ENCODE results near the gene CACNA2D3. TPM values are rescaled to one million over a fixed set of nuclear protein-coding genes. Genes with fewer than 3 reads are reported as not detected.

CACNA2D3 gene
- total RNA-seq, 2 donors from 2014 or later = 0.97 TPM; not detected in 1

DNA sequence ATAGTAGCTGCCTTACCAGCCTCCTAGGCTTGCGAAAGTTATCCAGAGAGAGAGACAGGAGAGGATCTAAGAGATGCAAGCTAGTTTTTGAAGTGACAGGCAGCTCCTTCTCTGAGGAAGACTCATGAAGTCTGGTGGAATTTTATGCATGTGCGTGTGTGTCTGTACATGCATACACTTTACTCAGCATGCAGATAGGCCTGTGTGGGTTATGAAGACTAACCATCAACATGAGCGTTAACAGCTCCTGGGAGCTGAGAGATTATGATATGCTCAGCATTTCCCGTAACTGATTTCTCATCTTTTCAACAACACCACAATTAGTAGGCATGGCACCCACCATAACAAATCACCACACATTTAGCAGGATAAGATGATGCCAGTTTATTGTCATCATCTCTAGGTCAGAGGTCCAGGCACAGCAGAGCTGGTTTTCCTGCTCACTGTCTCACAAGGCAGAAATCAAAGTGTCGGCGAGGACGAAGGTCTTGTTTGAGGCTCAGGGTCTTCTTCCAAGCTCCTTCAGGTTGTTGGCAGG, 239.5 kb downstream of the CACNA2D3 start:
- Histone ChIP-seq H3K9me3 (ENCODE audit: control insufficient read depth, low read length) (no peaks in the 10 kb centered on the region), H3K9ac (ENCODE audit: extremely low read depth, low read length, poor library complexity, severe bottlenecking) (no peak overlapping the region), H3K27me3 (ENCODE audit: control insufficient read depth, insufficient read depth, low read length, poor library complexity, severe bottlenecking) (no peaks in the 10 kb centered on the region), H3K36me3 (ENCODE audit: control insufficient read depth, insufficient read depth, low read length) (no peaks in the 10 kb centered on the region), H3K4me3 (ENCODE audit: low read length) (no peak overlapping the region), H3K4me1 (ENCODE audit: control insufficient read depth, insufficient read depth, low read length) (no peaks in the 10 kb centered on the region), H3K27ac (ENCODE audit: low read depth, low read length) (no peak overlapping the region)
- H3K4me3 Mint-ChIP-seq = no peak overlapping the region
- peak; percentile 16 for DNase-seq
- TF ChIP-seq CTCF (conservative IDR thresholded peaks at IDR 0.05) = no peak
- WGBS, 2 experiments (ENCODE audit: insufficient coverage in 1 of 2, insufficient read length in 1 of 2) = 94 to 100% methylated on average over 1 to 7 of the region's 7 CpGs
- no peaks in the 10 kb centered on the region for H3K9me3 Mint-ChIP-seq
- no peaks in the 10 kb centered on the region for H3K36me3 Mint-ChIP-seq (ENCODE audit: low read depth)
- no peak overlapping the region for H3K27ac Mint-ChIP-seq
- H3K4me1 Mint-ChIP-seq = no peaks in the 10 kb centered on the region
- H3K27me3 Mint-ChIP-seq (ENCODE audit: insufficient read depth) = peaks cover 3% of the 10 kb centered on the region

- no peaks in the 10 kb centered on the region for H3K27me3 ChIP-seq (ENCODE audit: control insufficient read depth, insufficient read depth, low read length, poor library complexity, severe bottlenecking)
- no peak overlapping the region for H3K27ac ChIP-seq (ENCODE audit: low read depth, low read length)
- H3K4me1 Mint-ChIP-seq = no peaks in the 10 kb centered on the region
- WGBS, 2 experiments (ENCODE audit: insufficient coverage in 1 of 2, insufficient read length in 1 of 2) = 89 to 100% methylated on average over 1 of the region's 1 CpG
- no peaks in the 10 kb centered on the region for H3K4me1 ChIP-seq (ENCODE audit: control insufficient read depth, insufficient read depth, low read length)
- peaks cover 5% of the 10 kb centered on the region for H3K27me3 Mint-ChIP-seq (ENCODE audit: insufficient read depth)
- H3K9me3 Mint-ChIP-seq = no peaks in the 10 kb centered on the region
- H3K27ac Mint-ChIP-seq = no peak overlapping the region
- no peak for DNase-seq
- H3K4me3 Mint-ChIP-seq = no peak overlapping the region
- no peak overlapping the region for H3K9ac ChIP-seq (ENCODE audit: extremely low read depth, low read length, poor library complexity, severe bottlenecking)
- no peaks in the 10 kb centered on the region for H3K9me3 ChIP-seq (ENCODE audit: control insufficient read depth, low read length)
- no peak for TF ChIP-seq CTCF (conservative IDR thresholded peaks at IDR 0.05)
- no peaks in the 10 kb centered on the region for H3K36me3 ChIP-seq (ENCODE audit: control insufficient read depth, insufficient read depth, low read length)
- H3K4me3 ChIP-seq (ENCODE audit: low read length) = no peak overlapping the region
- H3K36me3 Mint-ChIP-seq (ENCODE audit: low read depth) = no peaks in the 10 kb centered on the region
These were observed 243.8 kb downstream of the CACNA2D3 start for GRCh38 chr3:54366007-54366750.

DNA sequence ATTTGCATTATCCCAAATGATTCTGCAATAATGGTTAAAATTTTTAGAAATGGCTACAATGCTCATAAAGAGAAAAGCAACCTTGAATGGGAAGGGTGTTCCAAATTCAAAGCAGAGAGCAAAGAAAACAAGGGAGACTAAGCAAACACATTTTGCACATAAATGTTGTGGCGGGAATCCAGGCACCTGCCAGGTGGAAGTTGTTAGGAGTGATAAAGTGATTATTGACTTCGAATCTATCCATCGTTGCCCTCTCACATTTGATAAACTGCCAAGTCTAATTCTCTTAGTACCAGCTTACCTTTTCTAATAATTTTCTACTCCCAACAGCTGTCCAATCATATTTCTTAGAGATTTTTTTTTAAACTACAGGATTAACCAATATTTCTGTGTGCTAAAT, 244.5 kb downstream of the CACNA2D3 start:
- H3K27me3 Mint-ChIP-seq (ENCODE audit: insufficient read depth) = peaks cover 5% of the 10 kb centered on the region
- no peaks in the 10 kb centered on the region for H3K9me3 ChIP-seq (ENCODE audit: control insufficient read depth, low read length)
- H3K27ac ChIP-seq (ENCODE audit: low read depth, low read length) = no peak overlapping the region
- no peak overlapping the region for H3K9ac ChIP-seq (ENCODE audit: extremely low read depth, low read length, poor library complexity, severe bottlenecking)
- no peaks in the 10 kb centered on the region for H3K27me3 ChIP-seq (ENCODE audit: control insufficient read depth, insufficient read depth, low read length, poor library complexity, severe bottlenecking)
- no peaks in the 10 kb centered on the region for H3K36me3 Mint-ChIP-seq (ENCODE audit: low read depth)
- H3K4me1 Mint-ChIP-seq = no peaks in the 10 kb centered on the region
- H3K9me3 Mint-ChIP-seq = no peaks in the 10 kb centered on the region
- 87 to 100% methylated on average over 2 to 3 of the region's 3 CpGs for WGBS, 2 experiments (ENCODE audit: insufficient coverage in 1 of 2, insufficient read length in 1 of 2)
- no peak overlapping the region for H3K27ac Mint-ChIP-seq
- H3K4me3 Mint-ChIP-seq = no peak overlapping the region
- no peak overlapping the region for H3K4me3 ChIP-seq (ENCODE audit: low read length)
- DNase-seq = no peak
- TF ChIP-seq CTCF (conservative IDR thresholded peaks at IDR 0.05) = no peak
- H3K36me3 ChIP-seq (ENCODE audit: control insufficient read depth, insufficient read depth, low read length) = no peaks in the 10 kb centered on the region
- H3K4me1 ChIP-seq (ENCODE audit: control insufficient read depth, insufficient read depth, low read length) = no peaks in the 10 kb centered on the region

Measured in endodermal cell (in vitro differentiated cells).